Astrocyte of the spinal cord (primary cell): ENCODE measurements around the gene AP4S1.

Experiments
- DNase-seq: peaks from one replicate; pipeline ENCODE4 v3.0.0; 2011; ENCODE audit warnings: low read depth, low spot score
- H3K4me3 ChIP-seq: 2 replicates; pipeline ENCODE4 v1.5.1; 2011; ENCODE audit warnings: low read depth, mild to moderate bottlenecking, low read length, moderate library complexity
- in situ Hi-C: cut with HindIII; loops from 2 replicates; pipeline ENCODE4 v1.10.0; 2017; ENCODE audit warnings: low sequenced_read_pairs
- TF ChIP-seq, protein P1 (sequence below): IDR thresholded peaks from 2 replicates; pipeline ENCODE4 v1.5.1; 2012; ENCODE audit warnings: low read depth, mild to moderate bottlenecking, low read length, inconsistent platforms

Gene AP4S1

GRCh38 chr14:31026450-31027235 lies 1.2 kb downstream of the AP4S1 start:
- in situ Hi-C loops: no loop called here
- peak overlapping the region; percentile 63 for H3K4me3 ChIP-seq
- DNase-seq: peak; percentile 98
- TF ChIP-seq, protein P1, sequence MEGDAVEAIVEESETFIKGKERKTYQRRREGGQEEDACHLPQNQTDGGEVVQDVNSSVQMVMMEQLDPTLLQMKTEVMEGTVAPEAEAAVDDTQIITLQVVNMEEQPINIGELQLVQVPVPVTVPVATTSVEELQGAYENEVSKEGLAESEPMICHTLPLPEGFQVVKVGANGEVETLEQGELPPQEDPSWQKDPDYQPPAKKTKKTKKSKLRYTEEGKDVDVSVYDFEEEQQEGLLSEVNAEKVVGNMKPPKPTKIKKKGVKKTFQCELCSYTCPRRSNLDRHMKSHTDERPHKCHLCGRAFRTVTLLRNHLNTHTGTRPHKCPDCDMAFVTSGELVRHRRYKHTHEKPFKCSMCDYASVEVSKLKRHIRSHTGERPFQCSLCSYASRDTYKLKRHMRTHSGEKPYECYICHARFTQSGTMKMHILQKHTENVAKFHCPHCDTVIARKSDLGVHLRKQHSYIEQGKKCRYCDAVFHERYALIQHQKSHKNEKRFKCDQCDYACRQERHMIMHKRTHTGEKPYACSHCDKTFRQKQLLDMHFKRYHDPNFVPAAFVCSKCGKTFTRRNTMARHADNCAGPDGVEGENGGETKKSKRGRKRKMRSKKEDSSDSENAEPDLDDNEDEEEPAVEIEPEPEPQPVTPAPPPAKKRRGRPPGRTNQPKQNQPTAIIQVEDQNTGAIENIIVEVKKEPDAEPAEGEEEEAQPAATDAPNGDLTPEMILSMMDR: no peak

GRCh38 chr14:31027847-31028246 lies 2.4 kb downstream of the AP4S1 start:
- TF ChIP-seq, protein P1: no peak
- in situ Hi-C loops: no loop called here
- no peak for DNase-seq
- no peak overlapping the region for H3K4me3 ChIP-seq

- no peak for DNase-seq
- no peak overlapping the region for H3K4me3 ChIP-seq
- TF ChIP-seq, protein P1: no peak
- in situ Hi-C loops: no loop called here
These were observed 3.8 kb downstream of the AP4S1 start for GRCh38 chr14:31029016-31029970.

DNA sequence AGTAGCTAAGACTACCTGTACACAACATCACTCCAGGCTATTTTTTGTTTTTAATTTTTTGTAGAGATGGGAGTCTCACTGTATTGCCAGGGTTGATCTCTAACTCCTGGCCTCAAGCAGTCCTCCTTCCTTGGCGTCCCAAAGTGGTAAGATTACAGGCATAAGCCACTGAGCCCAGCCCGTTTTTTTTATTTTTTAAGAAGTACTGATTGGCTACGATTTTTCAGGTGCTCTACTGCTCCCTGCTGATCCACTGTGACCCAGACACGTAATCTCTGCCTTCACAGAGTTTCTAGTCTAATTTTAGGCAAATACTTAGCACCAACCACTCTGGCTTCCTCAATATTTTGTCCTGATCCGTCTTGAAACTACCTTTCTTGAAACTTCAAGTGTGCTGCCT lies 5.0 kb downstream of the AP4S1 start:
- H3K4me3 ChIP-seq: no peak overlapping the region
- in situ Hi-C loops: no loop called here
- DNase-seq: no peak
- TF ChIP-seq, protein P1: no peak

DNA sequence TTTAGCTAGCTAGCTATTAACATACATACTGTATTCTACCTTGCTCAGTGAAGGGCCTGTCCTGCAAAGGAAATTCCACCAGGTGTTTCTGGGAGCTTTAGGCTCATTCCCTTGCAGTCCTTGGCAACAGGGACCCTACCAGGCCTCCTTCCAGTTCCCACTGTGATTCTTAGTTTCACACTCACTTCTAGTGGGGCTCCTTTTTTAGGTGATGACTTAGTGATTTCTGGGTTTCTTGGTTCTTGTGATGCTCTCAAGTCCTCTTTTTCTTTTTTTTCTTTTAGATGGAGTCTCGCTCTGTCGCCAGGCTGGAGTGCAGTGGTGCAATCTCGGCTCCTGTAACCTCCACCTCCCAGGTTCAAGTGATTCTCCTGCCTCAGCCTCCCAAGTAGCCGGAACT lies 11.1 kb downstream of the AP4S1 start:
- TF ChIP-seq, protein P1: no peak
- DNase-seq: no peak
- in situ Hi-C loops: no loop called here
- no peak overlapping the region for H3K4me3 ChIP-seq

DNA sequence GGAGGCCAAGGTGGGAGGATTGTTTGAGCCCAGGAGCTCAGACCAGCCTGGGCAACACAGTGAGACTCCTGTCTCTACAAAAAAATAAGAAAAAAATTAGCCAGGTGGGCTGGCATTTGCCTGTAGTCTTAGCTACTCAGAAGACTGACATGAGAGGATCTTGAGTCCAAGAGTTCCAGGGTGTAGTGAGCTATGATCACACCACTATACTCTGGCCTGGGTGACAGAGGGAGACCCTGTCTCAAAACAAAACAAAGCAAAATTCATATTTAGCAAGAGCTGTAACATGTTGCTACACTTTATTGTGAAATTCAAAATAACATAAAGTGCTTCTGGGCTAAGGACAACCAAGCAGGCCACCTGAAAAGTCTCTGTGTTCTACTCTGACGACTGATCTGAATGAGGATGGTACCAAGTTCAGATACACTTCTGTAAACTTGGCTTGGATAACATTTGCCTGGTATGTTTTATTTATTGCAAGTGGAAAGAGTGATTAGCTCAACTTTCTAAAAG lies 12.3 kb downstream of the AP4S1 start:
- no peak for DNase-seq
- TF ChIP-seq, protein P1: no peak
- in situ Hi-C loops: no loop called here
- no peak overlapping the region for H3K4me3 ChIP-seq
